H9 (cell line): ENCODE measurements around the gene PTPN22. TPM values are rescaled to one million over a fixed set of nuclear protein-coding genes. Genes with fewer than 3 reads are reported as not detected.

Experiments
- DNase-seq: peaks from one replicate; pipeline ENCODE4 v3.0.0-alpha.2; 2017
- H2AFZ ChIP-seq: one replicate; pipeline ENCODE4 v1.6.1; 2013; ENCODE audit warnings: mild to moderate bottlenecking, low read length, control low read depth, moderate library complexity
- H2AK5ac ChIP-seq: 2 replicates; pipeline ENCODE4 v1.6.1; 2013; ENCODE audit warnings: low read length, control low read depth, mixed read lengths; ENCODE audit not compliant: insufficient read length
- H2BK120ac ChIP-seq: one replicate; pipeline ENCODE4 v1.6.1; 2013; ENCODE audit warnings: low read depth, mild to moderate bottlenecking, low read length, control low read depth, inconsistent platforms; ENCODE audit not compliant: poor library complexity, severe bottlenecking
- H2BK12ac ChIP-seq: 2 replicates; pipeline ENCODE4 v1.6.1; 2013; ENCODE audit warnings: low read length, control low read depth, mixed read lengths, low read depth; ENCODE audit not compliant: insufficient read length
- H2BK15ac ChIP-seq: 2 replicates; pipeline ENCODE4 v1.6.1; 2013; ENCODE audit warnings: low read depth, low read length, control low read depth
- H2BK20ac ChIP-seq: one replicate; pipeline ENCODE4 v1.6.1; 2013; ENCODE audit warnings: low read depth, mild to moderate bottlenecking, low read length, control low read depth, inconsistent platforms; ENCODE audit not compliant: poor library complexity, severe bottlenecking
- H2BK5ac ChIP-seq: 2 replicates; pipeline ENCODE4 v1.6.1; 2013; ENCODE audit warnings: low read length, control low read depth, mixed read lengths; ENCODE audit not compliant: insufficient read length
- H3K14ac ChIP-seq: 2 replicates; pipeline ENCODE4 v1.6.1; 2013; ENCODE audit warnings: low read length, control low read depth; ENCODE audit not compliant: insufficient read depth
- H3K18ac ChIP-seq: 2 replicates; pipeline ENCODE4 v1.6.1; 2013; ENCODE audit warnings: low read depth, mild to moderate bottlenecking, mixed read lengths, low read length, control low read depth; ENCODE audit not compliant: insufficient read length
- H3K23ac ChIP-seq: 2 replicates; pipeline ENCODE4 v1.6.1; 2013; ENCODE audit warnings: low read length, control low read depth, mixed read lengths, low read depth; ENCODE audit not compliant: insufficient read length
- H3K23me2 ChIP-seq: 2 replicates; pipeline ENCODE4 v1.6.1; 2013; ENCODE audit warnings: low read depth, mild to moderate bottlenecking, mixed read lengths, low read length, control low read depth; ENCODE audit not compliant: insufficient read length, poor library complexity, severe bottlenecking
- H3K27ac ChIP-seq: 2 replicates; pipeline ENCODE4 v1.5.1; 2013; ENCODE audit warnings: low read length, control low read depth, mixed read lengths, low read depth; ENCODE audit not compliant: insufficient read length
- H3K27me3 ChIP-seq: 2 replicates; pipeline ENCODE4 v1.6.1; 2013; ENCODE audit warnings: low read length, control low read depth, inconsistent platforms; ENCODE audit not compliant: insufficient read depth
- H3K4ac ChIP-seq: 2 replicates; pipeline ENCODE4 v1.6.1; 2013; ENCODE audit warnings: low read depth, mild to moderate bottlenecking, control low read depth, inconsistent platforms, low read length, moderate library complexity
- H3K4me1 ChIP-seq: 2 replicates; pipeline ENCODE4 v1.6.1; 2013; ENCODE audit warnings: low read length, control low read depth, inconsistent platforms; ENCODE audit not compliant: insufficient read depth
- H3K4me2 ChIP-seq: 2 replicates; pipeline ENCODE4 v1.6.1; 2013; ENCODE audit warnings: low read length, control low read depth, mixed read lengths; ENCODE audit not compliant: insufficient read length, insufficient read depth
- H3K56ac ChIP-seq: 2 replicates; pipeline ENCODE4 v1.6.1; 2013; ENCODE audit warnings: low read depth, mild to moderate bottlenecking, mixed read lengths, low read length, control low read depth; ENCODE audit not compliant: insufficient read length
- H3K79me1 ChIP-seq: 2 replicates; pipeline ENCODE4 v1.6.1; 2013; ENCODE audit warnings: low read depth, mild to moderate bottlenecking, moderate library complexity, low read length, control low read depth, inconsistent platforms; ENCODE audit not compliant: insufficient read depth, poor library complexity, severe bottlenecking
- H3K79me2 ChIP-seq: 2 replicates; pipeline ENCODE4 v1.6.1; 2013; ENCODE audit warnings: low read length, control low read depth, inconsistent platforms; ENCODE audit not compliant: insufficient read depth
- H3K9ac ChIP-seq: 2 replicates; pipeline ENCODE4 v1.6.1; 2013; ENCODE audit warnings: low read length, control low read depth, mixed read lengths; ENCODE audit not compliant: insufficient read length; ENCODE audit errors: extremely low read depth
- H3K9me3 ChIP-seq: one replicate; pipeline ENCODE4 v1.6.1; 2013; ENCODE audit warnings: low read depth, low read length, inconsistent platforms; ENCODE audit not compliant: control insufficient read depth
- H3T11ph ChIP-seq: one replicate; pipeline ENCODE4 v1.6.1; 2013; ENCODE audit warnings: mild to moderate bottlenecking, low read length, control low read depth, inconsistent platforms
- H4K20me1 ChIP-seq: one replicate; pipeline ENCODE4 v1.6.1; 2013; ENCODE audit not compliant: control insufficient read depth, insufficient read length, insufficient read depth
- H4K5ac ChIP-seq: 2 replicates; pipeline ENCODE4 v1.6.1; 2013; ENCODE audit warnings: low read depth, mild to moderate bottlenecking, mixed read lengths, low read length, control low read depth; ENCODE audit not compliant: insufficient read length
- H4K8ac ChIP-seq: replicated peaks from 2 replicates; pipeline ENCODE4 v1.6.1; 2013; ENCODE audit warnings: low read length, control low read depth, mixed read lengths, low read depth; ENCODE audit not compliant: insufficient read length
- H4K91ac ChIP-seq: 2 replicates; pipeline ENCODE4 v1.6.1; 2013; ENCODE audit warnings: low read depth, mild to moderate bottlenecking, moderate library complexity, mixed read lengths, low read length, control low read depth; ENCODE audit not compliant: insufficient read length
- H3K27ac Mint-ChIP-seq, 3 experiments: 2 replicates in 2 of 3; 3 replicates in 1 of 3; pipeline ENCODE4 v1.8.0; 2020 to 2021; ENCODE audit warnings: mixed read lengths in 3 of 3, mild to moderate bottlenecking in 1 of 3, moderate library complexity in 1 of 3
- H3K27me3 Mint-ChIP-seq: 2 replicates; pipeline ENCODE4 v1.8.0; 2021; ENCODE audit warnings: low read depth, mild to moderate bottlenecking, moderate library complexity, mixed read lengths
- H3K36me3 Mint-ChIP-seq, 3 experiments: 2 replicates in 2 of 3; 3 replicates in 1 of 3; pipeline ENCODE4 v1.8.0; 2020 to 2021; ENCODE audit warnings: low read depth in 3 of 3, mixed read lengths in 3 of 3; ENCODE audit not compliant: insufficient read depth in 1 of 3
- H3K4me1 Mint-ChIP-seq, 2 experiments: 2 replicates each; pipeline ENCODE4 v1.8.0; 2020; ENCODE audit warnings: mixed read lengths in 2 of 2
- H3K4me3 Mint-ChIP-seq, 2 experiments: 2 replicates in 1 of 2; 3 replicates in 1 of 2; pipeline ENCODE4 v1.8.0; 2020 to 2021; ENCODE audit warnings: mild to moderate bottlenecking in 2 of 2, mixed read lengths in 2 of 2, moderate library complexity in 1 of 2
- H3K9me3 Mint-ChIP-seq, 2 experiments: 2 replicates in 1 of 2; 3 replicates in 1 of 2; pipeline ENCODE4 v1.8.0; 2020; ENCODE audit warnings: mild to moderate bottlenecking in 2 of 2, mixed read lengths in 2 of 2, moderate library complexity in 1 of 2
- CTCF ChIP-seq: fragments of 200-600 bp; sonication (generic); conservative IDR thresholded peaks from 3 replicates; pipeline ENCODE4 v1.8.0; 2021; ENCODE audit warnings: antibody characterized with exemption, mild to moderate bottlenecking
- total RNA-seq: library from RNA; stranded (reverse); gene quantifications from 2 replicates; pipeline ENCODE4 v1.2.1, GENCODE V29; 2021

PTPN22 gene
- total RNA-seq, 1 experiment from 2014 or later, result not detected

- Histone ChIP-seq H3K27ac (no peak overlapping the region), H3K9me3 (no peaks in the 10 kb centered on the region), H4K20me1 (no peaks in the 10 kb centered on the region), H2AFZ (no peak overlapping the region), H3K4me1 (no peaks in the 10 kb centered on the region), H3K23ac (no peak overlapping the region), H3K27me3 (no peaks in the 10 kb centered on the region), H3T11ph (no peak overlapping the region), H2AK5ac (no peak overlapping the region), H3K79me2 (no peaks in the 10 kb centered on the region), H2BK12ac (no peak overlapping the region), H2BK15ac (no peak overlapping the region), H3K4me2 (no peak overlapping the region), H3K18ac (no peak overlapping the region), H3K23me2 (peaks cover 2% of the 10 kb centered on the region), H3K56ac (no peak overlapping the region), H3K79me1 (no peaks in the 10 kb centered on the region), H3K14ac (no peak overlapping the region), H2BK20ac (no peak overlapping the region), H3K4ac (no peak overlapping the region), H4K8ac (no peak overlapping the region), H2BK5ac (no peak overlapping the region), H3K9ac (no peak overlapping the region), H2BK120ac (no peak overlapping the region), H4K5ac (no peak overlapping the region), H4K91ac (no peak overlapping the region)
- no peaks in the 10 kb centered on the region for H3K9me3 Mint-ChIP-seq
- no peaks in the 10 kb centered on the region for H3K27me3 Mint-ChIP-seq
- TF ChIP-seq CTCF, result no peak
- no peak for DNase-seq
- no peak overlapping the region for H3K4me3 Mint-ChIP-seq
- H3K27ac Mint-ChIP-seq, result no peak overlapping the region
- H3K4me1 Mint-ChIP-seq, result peaks cover 3 to 6% of the 10 kb centered on the region in 2 experiments
- H3K36me3 Mint-ChIP-seq, result peaks cover 2 to 31% (median 21%) of the 10 kb centered on the region in 3 experiments; a peak in 4 of 7 replicates
Measured at GRCh38 chr1:113899111-113899510, 27.6 kb upstream of the PTPN22 start.
